Sigmoid colon (tissue), 7 donors: ENCODE data around the gene RASSF5. TPM values are rescaled to one million over a fixed set of nuclear protein-coding genes. Genes with fewer than 3 reads are reported as not detected.

ENCODE experiments used
- DNase-seq: peaks from one replicate; pipeline ENCODE4 v3.0.0-alpha.2; 2019
- H3K27ac ChIP-seq, 4 donors: fragments of 200-600 bp; sonication (generic); one replicate each; pipeline ENCODE4 v1.5.1; 2016 to 2019; ENCODE audit warnings: mild to moderate bottlenecking in 1 of 4
- H3K27me3 ChIP-seq, 3 donors: fragments of 200-600 bp; sonication (generic); one replicate each; pipeline ENCODE4 v1.5.1; 2019; ENCODE audit warnings: mild to moderate bottlenecking in 1 of 3
- H3K36me3 ChIP-seq, 4 donors: fragments of 200-600 bp; sonication (generic); one replicate each; pipeline ENCODE4 v1.5.1; 2016 to 2019
- H3K4me1 ChIP-seq, 4 donors: fragments of 200-600 bp; sonication (generic); one replicate each; pipeline ENCODE4 v1.5.1; 2017 to 2019
- H3K4me3 ChIP-seq, 4 donors: fragments of 200-600 bp; sonication (generic); one replicate each; pipeline ENCODE4 v1.5.1; 2017 to 2019; ENCODE audit warnings: mild to moderate bottlenecking in 2 of 4, moderate library complexity in 1 of 4
- H3K9me3 ChIP-seq, 4 donors: fragments of 200-600 bp in 3 of 4; sonication (generic) in 3 of 4; one replicate each; pipeline versions ENCODE4 v1.5.1 to v1.6.1; 2013 to 2019
- CTCF ChIP-seq, 4 experiments: fragments of 450-650 bp in 3 of 4; fragments of 200-600 bp in 1 of 4; IDR thresholded peaks; one replicate each; pipeline ENCODE4 v1.5.1; 2016 to 2019; ENCODE audit warnings: antibody characterized with exemption in 4 of 4, mild to moderate bottlenecking in 3 of 4, moderate library complexity in 2 of 4
- EP300 ChIP-seq, 4 donors: sonication (generic); formaldehyde crosslinking; IDR thresholded peaks; one replicate each; pipeline ENCODE4 v1.6.1; 2017; ENCODE audit warnings: antibody characterized with exemption in 4 of 4
- POLR2A ChIP-seq, 2 donors: fragments of 450-650 bp; IDR thresholded peaks; one replicate each; pipeline ENCODE4 v1.6.1; 2016; ENCODE audit warnings: antibody characterized with exemption in 2 of 2, mild to moderate bottlenecking in 2 of 2, moderate library complexity in 2 of 2
- POLR2AphosphoS5 ChIP-seq, 4 donors: sonication (generic); formaldehyde crosslinking; IDR thresholded peaks; one replicate each; pipeline ENCODE4 v1.6.1; 2017; ENCODE audit warnings: antibody characterized with exemption in 4 of 4
- WGBS, 2 donors: extraction: QIAGEN DNeasy Blood & Tissue Kit; methylation state at CpG; one replicate each; pipeline ENCODE4 v1.1.7; 2013; 5-methylcytosine and 5-hydroxymethylcytosine counted together
- intact Hi-C: fragments of 100-400 bp; cut with DNase I; formaldehyde crosslinking; loops from one replicate; pipeline ENCODE4 v1.15.1; 2023
- polyA plus RNA-seq, 3 donors: library from polyadenylated mRNA; stranded (reverse); fragments of 200-250 nt; gene quantifications; one replicate each; pipeline ENCODE4 v1.2.3, GENCODE V29; 2013
- total RNA-seq, 4 donors: library from RNA; depleted of rRNA; stranded (reverse); fragments of >200 nt; gene quantifications; one replicate each; pipeline ENCODE4 v1.1.0, GENCODE V29; 2016
- donor health status: healthy with polysubstance abuse.
- donor health status: Bipolar disorder and iron deficiency.
- donor health status: healthy.

The RASSF5 gene
- total and polyA plus RNA-seq, 7 donors, result 2.5 to 25.9 (median 4.3) TPM

DNA sequence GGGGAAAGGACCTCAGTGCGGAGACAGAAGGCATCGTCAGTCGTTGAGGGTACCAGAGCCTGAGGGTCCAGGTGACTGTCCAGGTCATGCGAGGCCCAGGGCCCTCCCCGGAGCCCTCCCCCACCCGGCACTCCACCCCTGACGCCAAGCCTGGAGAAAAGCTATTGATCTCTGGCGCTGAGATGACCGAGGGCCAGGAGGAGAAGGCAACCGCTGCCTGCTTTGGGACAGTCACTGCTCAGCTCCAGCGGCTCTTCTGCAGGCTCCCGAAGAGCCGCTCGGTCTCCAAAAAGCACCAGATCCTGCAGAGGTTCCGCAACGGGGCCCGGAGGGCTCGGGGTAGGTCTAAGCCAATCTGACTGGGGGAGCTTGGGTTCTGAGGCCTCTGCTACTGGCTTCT, 10.9 kb downstream of the RASSF5 start:
- Histone ChIP-seq H3K27ac (no peak overlapping the region), H3K36me3 (no peaks in the 10 kb centered on the region), H3K4me3 (no peak overlapping the region), H3K4me1 (peaks cover 0 to 11% (median 6%) of the 10 kb centered on the region in 4 donors), H3K9me3 (no peaks in the 10 kb centered on the region), H3K27me3 (no peaks in the 10 kb centered on the region)
- intact Hi-C loops, result no loop called here
- no peak for DNase-seq
- WGBS, 2 donors, result 94 to 95% methylated on average over 18 of the region's 18 CpGs
- TF ChIP-seq EP300 (IDR thresholded peaks at IDR 0.05) (no peak), POLR2AphosphoS5 (IDR thresholded peaks at IDR 0.05) (no peak), POLR2A (IDR thresholded peaks at IDR 0.05) (no peak), CTCF (IDR thresholded peaks at IDR 0.05) (no peak)

DNA sequence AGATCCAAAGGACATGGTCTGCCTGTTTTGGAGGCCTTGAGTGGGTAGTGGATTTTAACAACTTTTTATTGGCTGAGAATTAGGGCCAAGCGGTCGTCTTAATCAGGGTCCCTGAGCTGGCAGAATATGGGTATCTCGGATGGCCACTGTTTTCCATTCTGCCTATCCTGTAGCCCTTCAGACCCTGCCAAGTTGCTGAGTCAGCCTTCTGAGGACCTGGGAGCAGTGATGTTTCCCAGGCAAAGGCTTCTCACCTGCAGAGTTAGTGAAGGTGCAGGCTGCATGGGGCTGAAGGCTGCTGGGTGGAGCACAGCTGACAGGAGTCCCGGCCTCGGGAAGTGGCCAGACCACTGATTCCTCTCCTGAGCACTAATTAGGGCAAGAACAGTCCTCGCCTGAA, 11.4 kb downstream of the RASSF5 start:
- intact Hi-C loops, result no loop called here
- WGBS, 2 donors, result 92 to 94% methylated on average over 6 of the region's 6 CpGs

DNA sequence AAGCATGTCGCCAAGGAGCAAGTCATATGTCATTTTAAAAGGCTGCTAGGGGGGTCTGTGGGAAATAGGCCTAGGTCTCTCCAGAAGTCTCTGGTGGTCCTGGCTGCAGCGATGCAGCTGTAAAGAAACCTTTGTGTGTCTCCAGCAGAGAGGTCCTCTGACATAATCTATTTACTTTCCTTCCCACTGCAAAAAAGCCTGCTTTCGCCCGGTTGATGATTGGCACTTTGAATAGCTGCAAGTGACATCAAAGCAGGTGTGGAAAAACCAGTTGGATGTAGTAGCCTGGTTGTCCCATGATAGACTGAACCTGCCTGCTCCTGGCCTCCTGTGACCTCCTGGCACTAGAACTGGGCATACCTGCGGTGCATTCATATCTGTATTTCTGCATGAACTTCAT, 13.8 kb downstream of the RASSF5 start:
- intact Hi-C loops, result no loop called here
- 29 to 70% methylated on average over 5 of the region's 5 CpGs for WGBS, 2 donors
- H3K4me3 ChIP-seq, result no peak overlapping the region
- no peak for DNase-seq
- H3K4me1 ChIP-seq, result no peaks in the 10 kb centered on the region
- H3K36me3 ChIP-seq, result no peaks in the 10 kb centered on the region
- no peaks in the 10 kb centered on the region for H3K9me3 ChIP-seq
- no peak overlapping the region for H3K27ac ChIP-seq
- no peak for TF ChIP-seq POLR2A (IDR thresholded peaks at IDR 0.05)
- no peak for TF ChIP-seq POLR2AphosphoS5 (IDR thresholded peaks at IDR 0.05)
- no peak for TF ChIP-seq CTCF (IDR thresholded peaks at IDR 0.05)
- TF ChIP-seq EP300 (IDR thresholded peaks at IDR 0.05), result no peak
- H3K27me3 ChIP-seq, result no peaks in the 10 kb centered on the region

More for the DNA sequence above, 11.4 kb downstream of the RASSF5 start:
- Histone ChIP-seq H3K4me1 (peaks cover 0 to 5% (median under 1%) of the 10 kb centered on the region in 4 donors), H3K27ac (no peak overlapping the region), H3K27me3 (no peaks in the 10 kb centered on the region), H3K4me3 (no peak overlapping the region), H3K9me3 (no peaks in the 10 kb centered on the region), H3K36me3 (no peaks in the 10 kb centered on the region)
- TF ChIP-seq POLR2AphosphoS5 (IDR thresholded peaks at IDR 0.05) (no peak), EP300 (IDR thresholded peaks at IDR 0.05) (no peak), POLR2A (IDR thresholded peaks at IDR 0.05) (no peak), CTCF (IDR thresholded peaks at IDR 0.05) (no peak)
- no peak for DNase-seq

DNA sequence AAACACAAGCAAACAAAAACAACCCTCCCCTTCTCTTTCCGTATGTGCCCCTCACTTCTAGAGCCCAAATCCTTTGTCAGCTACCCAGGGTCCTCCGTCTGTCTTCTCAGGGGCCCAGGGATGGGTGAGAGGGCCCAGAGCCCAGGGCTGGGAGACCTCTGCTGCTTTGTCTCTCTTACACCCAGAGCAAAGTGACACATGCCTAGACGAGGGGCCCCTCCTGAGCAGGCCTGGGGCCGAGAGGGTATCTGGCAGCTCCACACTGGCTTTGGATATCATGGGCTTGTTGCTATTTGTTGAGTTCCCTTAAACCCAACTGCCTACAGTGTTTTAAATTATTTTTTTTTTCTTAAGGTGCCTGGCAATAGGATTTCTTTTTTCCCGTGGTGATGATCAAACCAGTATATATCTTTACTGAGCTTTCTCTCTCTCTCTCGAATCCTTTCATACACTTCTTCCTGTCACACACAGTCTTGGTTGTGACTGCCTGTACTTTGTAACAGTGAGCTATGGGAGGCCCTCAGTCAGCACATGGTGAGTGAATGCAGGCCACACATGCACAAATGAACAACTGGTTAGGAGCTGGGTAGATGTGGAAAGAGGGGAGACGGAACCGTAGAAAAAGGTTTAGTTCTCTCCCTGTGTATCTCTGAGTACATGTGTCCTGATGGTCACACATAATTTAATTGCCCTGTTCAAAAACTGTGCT, 14.5 kb downstream of the RASSF5 start:
- Histone ChIP-seq H3K27me3 (no peaks in the 10 kb centered on the region), H3K4me3 (no peak overlapping the region), H3K36me3 (no peaks in the 10 kb centered on the region), H3K4me1 (no peaks in the 10 kb centered on the region), H3K27ac (no peak overlapping the region), H3K9me3 (no peaks in the 10 kb centered on the region)
- TF ChIP-seq POLR2AphosphoS5 (IDR thresholded peaks at IDR 0.05) (no peak), CTCF (IDR thresholded peaks at IDR 0.05) (no peak), EP300 (IDR thresholded peaks at IDR 0.05) (no peak), POLR2A (IDR thresholded peaks at IDR 0.05) (no peak)
- WGBS, 2 donors, result 65 to 87% methylated on average over 8 of the region's 8 CpGs
- DNase-seq, result no peak
- intact Hi-C loops, result no loop called here
